GM18498 (cell line): ENCODE results near the gene VEZF1.
"Not testable (repeated sequence)": the region's sequence is repeated elsewhere in the genome, so short reads cannot be mapped to it uniquely, and the experiment has no call there.

Source experiments
- ATAC-seq: cut with Tn5 transposase; IDR thresholded peaks from one replicate; pipeline ENCODE4 v1.9.1; 2021; ENCODE audit warnings: mild to moderate bottlenecking, moderate library complexity; ENCODE audit not compliant: unreplicated experiment

Gene VEZF1

GRCh38 chr17:57976594-57976993 is 11.5 kb downstream of the VEZF1 start:
- ATAC-seq, result no peak

- ATAC-seq, result no peak
Measured at GRCh38 chr17:57975044-57975443, 13.0 kb downstream of the VEZF1 start.

GRCh38 chr17:57974053-57974824 is 13.8 kb downstream of the VEZF1 start:
- not testable (repeated sequence) for ATAC-seq

GRCh38 chr17:57972151-57972550 is 15.9 kb downstream of the VEZF1 start:
- ATAC-seq, result no peak

- ATAC-seq, result no peak
Measured at GRCh38 chr17:57971572-57971971, 16.5 kb downstream of the VEZF1 start.

GRCh38 chr17:57970710-57971109 is 17.3 kb downstream of the VEZF1 start:
- ATAC-seq, result no peak

- no peak for ATAC-seq
Measured at GRCh38 chr17:57968456-57968855, 19.6 kb downstream of the VEZF1 start.

GRCh38 chr17:57966875-57967274 is 21.2 kb downstream of the VEZF1 start:
- ATAC-seq, result no peak

GRCh38 chr17:57966246-57966645 is 21.8 kb downstream of the VEZF1 start:
- ATAC-seq, result no peak

GRCh38 chr17:57965521-57966160 is 22.4 kb downstream of the VEZF1 start:
- no peak for ATAC-seq

- no peak for ATAC-seq
Measured at GRCh38 chr17:57963149-57963511, 24.9 kb downstream of the VEZF1 start.

- ATAC-seq, result no peak
Measured at GRCh38 chr17:57962279-57963148, 25.5 kb downstream of the VEZF1 start.

- no peak for ATAC-seq
Measured at GRCh38 chr17:57959929-57960328, 28.1 kb downstream of the VEZF1 start.

GRCh38 chr17:57958391-57958790 is 29.7 kb downstream of the VEZF1 start:
- ATAC-seq, result not testable (repeated sequence)

- no peak for ATAC-seq
Measured at GRCh38 chr17:57957886-57958285, 30.2 kb downstream of the VEZF1 start.

GRCh38 chr17:57957120-57957850 is 30.8 kb downstream of the VEZF1 start:
- ATAC-seq, result no peak

GRCh38 chr17:57956291-57957119 is 31.5 kb downstream of the VEZF1 start:
- peak; percentile 67 for ATAC-seq

- ATAC-seq, result peak; percentile 64
Measured at GRCh38 chr17:57955183-57955931, 32.7 kb downstream of the VEZF1 start, which contains the start of gene CUEDC1. TSS of gene CUEDC1 (minus strand) at chr17:57955412. CDS start at chr17:57885564, 69,848 bp downstream.
